HEK293 (cell line): ENCODE data around the gene ZNF653.

Experiments
- CTCF ChIA-PET: fragments of 350-600 bp; formaldehyde crosslinking; extraction: SDS; loops from one replicate; lab custom pipeline; 2021; ENCODE audit warnings: antibody characterized with exemption; lab: Yijun Ruan, JAX
- POLR2A ChIA-PET: fragments of 300-600 bp; formaldehyde crosslinking; extraction: SDS; loops from one replicate; lab custom pipeline; 2020; ENCODE audit warnings: antibody characterized with exemption, inconsistent platforms; lab: Yijun Ruan, JAX
- H3K27ac ChIP-seq: fragments of 200-500 bp; sonication (Bioruptor generic); 2 replicates; pipeline ENCODE4 v1.5.1; 2014; ENCODE audit warnings: low read depth, low read length, control low read depth, inconsistent platforms; ENCODE audit errors: extremely low read depth
- H3K36me3 ChIP-seq, 2 experiments: fragments of 200-500 bp in 1 of 2; sonication (Bioruptor generic) in 1 of 2; 1 replicate in 1 of 2; 2 replicates in 1 of 2; pipeline ENCODE4 v1.5.1; 2014 to 2017; ENCODE audit warnings: inconsistent platforms in 2 of 2, low read length in 2 of 2; ENCODE audit not compliant: control insufficient read depth in 2 of 2, insufficient read depth in 1 of 2
- H3K4me1 ChIP-seq: fragments of 200-500 bp; sonication (Bioruptor generic); 2 replicates; pipeline ENCODE4 v1.5.1; 2014; ENCODE audit warnings: mild to moderate bottlenecking, low read length, inconsistent platforms; ENCODE audit not compliant: control insufficient read depth, insufficient read depth
- H3K4me3 ChIP-seq: 2 replicates; pipeline ENCODE4 v1.5.1; 2011; ENCODE audit warnings: low read depth, mild to moderate bottlenecking, control low read depth, low read length, moderate library complexity
- H3K9me3 ChIP-seq: fragments of 200-500 bp; sonication (Bioruptor generic); 2 replicates; pipeline ENCODE4 v1.5.1; 2014; ENCODE audit warnings: low read depth, low read length, inconsistent platforms; ENCODE audit not compliant: control insufficient read depth, insufficient read depth
- GLI4 ChIP-seq: fragments of 450-650 bp; formaldehyde crosslinking; IDR thresholded peaks from 2 replicates; pipeline ENCODE4 v1.5.1; 2016; ENCODE audit warnings: missing biosample characterization, missing genetic modification characterization
- WT1 ChIP-seq: fragments of 450-650 bp; formaldehyde crosslinking; IDR thresholded peaks from 2 replicates; pipeline ENCODE4 v1.5.1; 2016; ENCODE audit warnings: missing biosample characterization, missing genetic modification characterization
- ZNF184 ChIP-seq: fragments of 450-650 bp; IDR thresholded peaks from 2 replicates; pipeline ENCODE4 v1.5.1; 2018; ENCODE audit warnings: missing biosample characterization, mild to moderate bottlenecking, missing genetic modification characterization
- ZNF311 ChIP-seq: fragments of 450-650 bp; formaldehyde crosslinking; IDR thresholded peaks from 2 replicates; pipeline ENCODE4 v1.5.1; 2017; ENCODE audit warnings: missing biosample characterization, missing genetic modification characterization, borderline replicate concordance
- ZNF335 ChIP-seq: fragments of 450-650 bp; formaldehyde crosslinking; conservative IDR thresholded peaks from 2 replicates; pipeline ENCODE4 v1.5.1; 2016; ENCODE audit warnings: missing biosample characterization, missing genetic modification characterization
- ZNF341 ChIP-seq: fragments of 450-650 bp; formaldehyde crosslinking; IDR thresholded peaks from 2 replicates; pipeline ENCODE4; 2016; ENCODE audit warnings: low read depth, missing biosample characterization, missing genetic modification characterization
- ZNF37A ChIP-seq: fragments of 450-650 bp; IDR thresholded peaks from 2 replicates; pipeline ENCODE4 v1.5.1; 2018; ENCODE audit warnings: missing biosample characterization, missing genetic modification characterization
- ZNF404 ChIP-seq: fragments of 450-650 bp; formaldehyde crosslinking; IDR thresholded peaks from 2 replicates; pipeline ENCODE4 v1.5.1; 2017; ENCODE audit warnings: missing biosample characterization, missing genetic modification characterization
- ZNF423 ChIP-seq: fragments of 450-650 bp; formaldehyde crosslinking; IDR thresholded peaks from 2 replicates; pipeline ENCODE4 v1.5.1; 2016; ENCODE audit warnings: missing biosample characterization, missing genetic modification characterization
- ZNF426 ChIP-seq: fragments of 450-650 bp; formaldehyde crosslinking; IDR thresholded peaks from 2 replicates; pipeline ENCODE4 v1.5.1; 2017; ENCODE audit warnings: missing biosample characterization, missing genetic modification characterization, mild to moderate bottlenecking, inconsistent platforms, moderate library complexity
- ZNF510 ChIP-seq: fragments of 450-650 bp; formaldehyde crosslinking; IDR thresholded peaks from 2 replicates; pipeline ENCODE4 v1.5.1; 2018; ENCODE audit warnings: mild to moderate bottlenecking, missing genetic modification characterization, missing biosample characterization; ENCODE audit not compliant: insufficient replicate concordance
- ZNF514 ChIP-seq: fragments of 450-650 bp; formaldehyde crosslinking; IDR thresholded peaks from 2 replicates; pipeline ENCODE4 v1.5.1; 2016; ENCODE audit warnings: missing biosample characterization, missing genetic modification characterization
- ZNF629 ChIP-seq: fragments of 450-650 bp; formaldehyde crosslinking; IDR thresholded peaks from 2 replicates; pipeline ENCODE4 v1.5.1; 2017; ENCODE audit warnings: missing biosample characterization, missing genetic modification characterization
- ZNF792 ChIP-seq: fragments of 450-650 bp; formaldehyde crosslinking; IDR thresholded peaks from 2 replicates; pipeline ENCODE4 v1.5.1; 2016; ENCODE audit warnings: missing biosample characterization, missing genetic modification characterization
- ZNF830 ChIP-seq: fragments of 450-650 bp; IDR thresholded peaks from 2 replicates; pipeline ENCODE4 v1.5.0; 2018; ENCODE audit warnings: missing biosample characterization, missing genetic modification characterization, low read depth, mild to moderate bottlenecking, moderate library complexity
- TF ChIP-seq, protein P1 (sequence below): fragments of 450-650 bp; formaldehyde crosslinking; IDR thresholded peaks from 2 replicates; pipeline ENCODE4 v1.5.1; 2016; ENCODE audit warnings: missing biosample characterization, missing genetic modification characterization
- TF ChIP-seq, protein P2 (sequence below): fragments of 450-650 bp; formaldehyde crosslinking; IDR thresholded peaks from 2 replicates; pipeline ENCODE4 v1.5.1; 2017; ENCODE audit warnings: missing biosample characterization, mild to moderate bottlenecking, missing genetic modification characterization, moderate library complexity
- TF ChIP-seq, protein P3 (sequence below): fragments of 450-650 bp; formaldehyde crosslinking; IDR thresholded peaks from 2 replicates; pipeline ENCODE4 v1.5.1; 2016; ENCODE audit warnings: missing biosample characterization, missing genetic modification characterization
- TF ChIP-seq, protein P4 (sequence below): fragments of 450-650 bp; formaldehyde crosslinking; conservative IDR thresholded peaks from 2 replicates; pipeline ENCODE4 v1.5.1; 2016; ENCODE audit warnings: low read depth, missing biosample characterization, missing genetic modification characterization
- TF ChIP-seq, protein P5 (sequence below): fragments of 450-650 bp; formaldehyde crosslinking; IDR thresholded peaks from 2 replicates; pipeline ENCODE4 v1.5.1; 2016; ENCODE audit warnings: missing biosample characterization, missing genetic modification characterization
- TF ChIP-seq, protein P6 (sequence below): fragments of 450-650 bp; formaldehyde crosslinking; IDR thresholded peaks from 2 replicates; pipeline ENCODE4 v1.5.1; 2017; ENCODE audit warnings: missing biosample characterization, missing genetic modification characterization
- TF ChIP-seq, protein P7 (sequence below): fragments of 450-650 bp; formaldehyde crosslinking; IDR thresholded peaks from 2 replicates; pipeline ENCODE4 v1.5.1; 2016; ENCODE audit warnings: missing biosample characterization, missing genetic modification characterization

The ZNF653 gene

DNA sequence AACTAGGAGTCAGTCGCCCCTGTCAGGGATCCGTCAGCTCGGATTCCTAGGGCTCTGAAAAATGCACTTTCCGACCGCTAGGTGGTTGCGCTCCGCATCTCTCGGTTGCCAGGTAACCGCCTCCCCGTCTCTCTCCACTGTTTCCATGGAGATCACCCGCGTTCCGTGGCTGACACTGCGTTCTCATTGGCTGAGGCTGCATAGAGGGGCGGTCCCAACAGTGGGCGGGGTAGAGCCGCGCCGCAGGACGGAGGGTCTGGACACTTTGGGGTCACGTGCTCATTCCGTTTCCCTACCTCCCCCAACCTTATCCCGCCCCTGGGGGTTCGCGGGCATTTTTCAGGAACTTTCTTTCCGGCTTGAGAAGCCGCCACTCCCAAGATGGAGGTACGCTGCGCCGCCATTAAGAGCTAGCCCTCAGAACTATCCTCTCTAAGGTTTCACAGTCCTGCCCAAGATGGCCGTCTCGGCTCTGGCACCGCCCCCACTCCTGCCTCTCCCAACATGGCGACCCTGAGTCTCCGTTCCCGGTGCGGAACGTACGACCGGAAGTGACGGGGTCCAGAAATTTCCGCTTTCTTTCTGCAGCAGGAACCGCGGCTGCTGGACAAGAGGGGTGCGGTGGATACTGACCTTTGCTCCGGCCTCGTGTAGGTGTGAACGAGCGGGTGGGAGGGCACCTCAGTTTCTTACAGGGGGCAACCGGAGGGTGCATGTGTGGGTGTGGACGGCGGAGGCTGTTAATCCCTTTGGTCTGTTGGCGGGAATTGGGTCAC, 70.4 kb downstream of the ZNF653 start, which contains the start of the genes ODAD3 and PRKCSH (continued):
- TF ChIP-seq, protein P1, sequence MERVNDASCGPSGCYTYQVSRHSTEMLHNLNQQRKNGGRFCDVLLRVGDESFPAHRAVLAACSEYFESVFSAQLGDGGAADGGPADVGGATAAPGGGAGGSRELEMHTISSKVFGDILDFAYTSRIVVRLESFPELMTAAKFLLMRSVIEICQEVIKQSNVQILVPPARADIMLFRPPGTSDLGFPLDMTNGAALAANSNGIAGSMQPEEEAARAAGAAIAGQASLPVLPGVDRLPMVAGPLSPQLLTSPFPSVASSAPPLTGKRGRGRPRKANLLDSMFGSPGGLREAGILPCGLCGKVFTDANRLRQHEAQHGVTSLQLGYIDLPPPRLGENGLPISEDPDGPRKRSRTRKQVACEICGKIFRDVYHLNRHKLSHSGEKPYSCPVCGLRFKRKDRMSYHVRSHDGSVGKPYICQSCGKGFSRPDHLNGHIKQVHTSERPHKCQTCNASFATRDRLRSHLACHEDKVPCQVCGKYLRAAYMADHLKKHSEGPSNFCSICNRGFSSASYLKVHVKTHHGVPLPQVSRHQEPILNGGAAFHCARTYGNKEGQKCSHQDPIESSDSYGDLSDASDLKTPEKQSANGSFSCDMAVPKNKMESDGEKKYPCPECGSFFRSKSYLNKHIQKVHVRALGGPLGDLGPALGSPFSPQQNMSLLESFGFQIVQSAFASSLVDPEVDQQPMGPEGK, result peak; percentile 97
- peak; percentile 96 for TF ChIP-seq ZNF629 (tag by site-specific recombination)

DNA sequence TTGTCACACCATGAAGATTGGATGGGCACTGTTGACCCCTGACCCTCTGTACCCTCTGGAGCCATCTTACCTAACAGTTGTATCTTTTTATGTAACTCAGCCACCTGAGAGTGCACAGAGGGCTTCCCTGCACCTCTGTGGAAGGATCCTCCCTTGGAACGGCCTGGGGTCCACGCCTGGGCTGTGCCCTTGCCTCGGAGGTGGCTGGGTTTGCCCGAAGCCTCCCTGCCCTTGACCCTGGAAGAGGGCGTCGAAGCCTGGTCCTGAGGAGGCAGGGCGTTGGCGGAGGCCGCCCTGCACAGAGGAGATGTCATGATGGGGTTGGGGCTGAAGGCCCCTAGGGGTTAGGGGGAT, 71.0 kb downstream of the ZNF653 start:
- POLR2A ChIA-PET, result interaction anchor here (0.6 to 2.3 kb wide), 10 partner anchors 11 to 141 kb away, joined by 3 to 27 read pairs (median 3); partner anchors contain the start of genes CCDC159, EPOR, SWSAP1 and TMEM205
- no peak overlapping the region for H3K27ac ChIP-seq
- H3K4me3 ChIP-seq, result peak overlapping the region; percentile 44
- CTCF ChIA-PET, result interaction anchor here (0.6 to 4.3 kb wide), 15 partner anchors 8 to 146 kb away, joined by 3 to 66 read pairs (median 5); partner anchors contain the start of gene EPOR
- H3K4me1 ChIP-seq, result 0 out of 2 replicates have a peak, but pooled peaks cover 4% of the 10 kb centered on the region
- peaks cover 17 to 28% of the 10 kb centered on the region in 2 experiments; a peak in 2 of 3 replicates for H3K36me3 ChIP-seq
- no peaks in the 10 kb centered on the region for H3K9me3 ChIP-seq
- TF ChIP-seq ZNF341 (tag by site-specific recombination), result 0 out of 2 replicates have a peak, but pooled peaks have one; percentile 22
- TF ChIP-seq WT1 (tag by site-specific recombination), result no peak
- TF ChIP-seq ZNF792 (tag by site-specific recombination), result no peak
- no peak for TF ChIP-seq ZNF37A
- TF ChIP-seq ZNF510 (tag by site-specific recombination), result no peak
- TF ChIP-seq, protein P2, sequence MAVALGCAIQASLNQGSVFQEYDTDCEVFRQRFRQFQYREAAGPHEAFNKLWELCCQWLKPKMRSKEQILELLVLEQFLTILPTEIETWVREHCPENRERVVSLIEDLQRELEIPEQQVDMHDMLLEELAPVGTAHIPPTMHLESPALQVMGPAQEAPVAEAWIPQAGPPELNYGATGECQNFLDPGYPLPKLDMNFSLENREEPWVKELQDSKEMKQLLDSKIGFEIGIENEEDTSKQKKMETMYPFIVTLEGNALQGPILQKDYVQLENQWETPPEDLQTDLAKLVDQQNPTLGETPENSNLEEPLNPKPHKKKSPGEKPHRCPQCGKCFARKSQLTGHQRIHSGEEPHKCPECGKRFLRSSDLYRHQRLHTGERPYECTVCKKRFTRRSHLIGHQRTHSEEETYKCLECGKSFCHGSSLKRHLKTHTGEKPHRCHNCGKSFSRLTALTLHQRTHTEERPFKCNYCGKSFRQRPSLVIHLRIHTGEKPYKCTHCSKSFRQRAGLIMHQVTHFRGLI (tag by site-specific recombination), result no peak
- TF ChIP-seq, protein P3, sequence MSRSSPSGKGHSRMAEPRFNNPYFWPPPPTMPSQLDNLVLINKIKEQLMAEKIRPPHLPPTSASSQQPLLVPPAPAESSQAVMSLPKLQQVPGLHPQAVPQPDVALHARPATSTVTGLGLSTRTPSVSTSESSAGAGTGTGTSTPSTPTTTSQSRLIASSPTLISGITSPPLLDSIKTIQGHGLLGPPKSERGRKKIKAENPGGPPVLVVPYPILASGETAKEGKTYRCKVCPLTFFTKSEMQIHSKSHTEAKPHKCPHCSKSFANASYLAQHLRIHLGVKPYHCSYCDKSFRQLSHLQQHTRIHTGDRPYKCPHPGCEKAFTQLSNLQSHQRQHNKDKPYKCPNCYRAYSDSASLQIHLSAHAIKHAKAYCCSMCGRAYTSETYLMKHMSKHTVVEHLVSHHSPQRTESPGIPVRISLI, result no peak
- TF ChIP-seq, protein P4, sequence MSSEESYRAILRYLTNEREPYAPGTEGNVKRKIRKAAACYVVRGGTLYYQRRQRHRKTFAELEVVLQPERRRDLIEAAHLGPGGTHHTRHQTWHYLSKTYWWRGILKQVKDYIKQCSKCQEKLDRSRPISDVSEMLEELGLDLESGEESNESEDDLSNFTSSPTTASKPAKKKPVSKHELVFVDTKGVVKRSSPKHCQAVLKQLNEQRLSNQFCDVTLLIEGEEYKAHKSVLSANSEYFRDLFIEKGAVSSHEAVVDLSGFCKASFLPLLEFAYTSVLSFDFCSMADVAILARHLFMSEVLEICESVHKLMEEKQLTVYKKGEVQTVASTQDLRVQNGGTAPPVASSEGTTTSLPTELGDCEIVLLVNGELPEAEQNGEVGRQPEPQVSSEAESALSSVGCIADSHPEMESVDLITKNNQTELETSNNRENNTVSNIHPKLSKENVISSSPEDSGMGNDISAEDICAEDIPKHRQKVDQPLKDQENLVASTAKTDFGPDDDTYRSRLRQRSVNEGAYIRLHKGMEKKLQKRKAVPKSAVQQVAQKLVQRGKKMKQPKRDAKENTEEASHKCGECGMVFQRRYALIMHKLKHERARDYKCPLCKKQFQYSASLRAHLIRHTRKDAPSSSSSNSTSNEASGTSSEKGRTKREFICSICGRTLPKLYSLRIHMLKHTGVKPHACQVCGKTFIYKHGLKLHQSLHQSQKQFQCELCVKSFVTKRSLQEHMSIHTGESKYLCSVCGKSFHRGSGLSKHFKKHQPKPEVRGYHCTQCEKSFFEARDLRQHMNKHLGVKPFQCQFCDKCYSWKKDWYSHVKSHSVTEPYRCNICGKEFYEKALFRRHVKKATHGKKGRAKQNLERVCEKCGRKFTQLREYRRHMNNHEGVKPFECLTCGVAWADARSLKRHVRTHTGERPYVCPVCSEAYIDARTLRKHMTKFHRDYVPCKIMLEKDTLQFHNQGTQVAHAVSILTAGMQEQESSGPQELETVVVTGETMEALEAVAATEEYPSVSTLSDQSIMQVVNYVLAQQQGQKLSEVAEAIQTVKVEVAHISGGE (tag by site-specific recombination), result no peak
- TF ChIP-seq ZNF830 (tag by site-specific recombination), result no peak
- TF ChIP-seq ZNF404 (tag by site-specific recombination), result no peak
- TF ChIP-seq, protein P5, sequence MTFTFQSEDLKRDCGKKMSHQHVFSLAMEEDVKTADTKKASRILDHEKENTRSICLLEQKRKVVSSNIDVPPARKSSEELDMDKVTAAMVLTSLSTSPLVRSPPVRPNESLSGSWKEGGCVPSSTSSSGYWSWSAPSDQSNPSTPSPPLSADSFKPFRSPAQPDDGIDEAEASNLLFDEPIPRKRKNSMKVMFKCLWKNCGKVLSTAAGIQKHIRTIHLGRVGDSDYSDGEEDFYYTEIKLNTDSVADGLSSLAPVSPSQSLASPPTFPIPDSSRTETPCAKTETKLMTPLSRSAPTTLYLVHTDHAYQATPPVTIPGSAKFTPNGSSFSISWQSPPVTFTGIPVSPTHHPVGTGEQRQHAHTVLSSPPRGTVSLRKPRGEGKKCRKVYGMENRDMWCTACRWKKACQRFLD (tag by site-specific recombination), result no peak
- TF ChIP-seq ZNF184, result no peak
- no peak for TF ChIP-seq GLI4 (tag by site-specific recombination)
- TF ChIP-seq, protein P6, sequence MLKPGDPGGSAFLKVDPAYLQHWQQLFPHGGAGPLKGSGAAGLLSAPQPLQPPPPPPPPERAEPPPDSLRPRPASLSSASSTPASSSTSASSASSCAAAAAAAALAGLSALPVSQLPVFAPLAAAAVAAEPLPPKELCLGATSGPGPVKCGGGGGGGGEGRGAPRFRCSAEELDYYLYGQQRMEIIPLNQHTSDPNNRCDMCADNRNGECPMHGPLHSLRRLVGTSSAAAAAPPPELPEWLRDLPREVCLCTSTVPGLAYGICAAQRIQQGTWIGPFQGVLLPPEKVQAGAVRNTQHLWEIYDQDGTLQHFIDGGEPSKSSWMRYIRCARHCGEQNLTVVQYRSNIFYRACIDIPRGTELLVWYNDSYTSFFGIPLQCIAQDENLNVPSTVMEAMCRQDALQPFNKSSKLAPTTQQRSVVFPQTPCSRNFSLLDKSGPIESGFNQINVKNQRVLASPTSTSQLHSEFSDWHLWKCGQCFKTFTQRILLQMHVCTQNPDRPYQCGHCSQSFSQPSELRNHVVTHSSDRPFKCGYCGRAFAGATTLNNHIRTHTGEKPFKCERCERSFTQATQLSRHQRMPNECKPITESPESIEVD (tag by site-specific recombination), result no peak
- TF ChIP-seq ZNF335, result peak; percentile 92
- TF ChIP-seq ZNF311 (tag by site-specific recombination), result no peak
- TF ChIP-seq, protein P7, sequence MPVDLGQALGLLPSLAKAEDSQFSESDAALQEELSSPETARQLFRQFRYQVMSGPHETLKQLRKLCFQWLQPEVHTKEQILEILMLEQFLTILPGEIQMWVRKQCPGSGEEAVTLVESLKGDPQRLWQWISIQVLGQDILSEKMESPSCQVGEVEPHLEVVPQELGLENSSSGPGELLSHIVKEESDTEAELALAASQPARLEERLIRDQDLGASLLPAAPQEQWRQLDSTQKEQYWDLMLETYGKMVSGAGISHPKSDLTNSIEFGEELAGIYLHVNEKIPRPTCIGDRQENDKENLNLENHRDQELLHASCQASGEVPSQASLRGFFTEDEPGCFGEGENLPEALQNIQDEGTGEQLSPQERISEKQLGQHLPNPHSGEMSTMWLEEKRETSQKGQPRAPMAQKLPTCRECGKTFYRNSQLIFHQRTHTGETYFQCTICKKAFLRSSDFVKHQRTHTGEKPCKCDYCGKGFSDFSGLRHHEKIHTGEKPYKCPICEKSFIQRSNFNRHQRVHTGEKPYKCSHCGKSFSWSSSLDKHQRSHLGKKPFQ (tag by site-specific recombination), result no peak
- no peak for TF ChIP-seq ZNF426 (tag by site-specific recombination)
- TF ChIP-seq ZNF423 (tag by site-specific recombination), result no peak
- TF ChIP-seq ZNF514 (tag by site-specific recombination), result no peak
